Activated CD8-positive, alpha-beta memory T cell treated with anti-CD3 and anti-CD28 coated beads, Interleukin-2, amount 50 U/mL, for 24 hours (primary cell): Measurements from ENCODE around the gene EEF1AKMT3.
"Not testable (repeated sequence)": the region's sequence is repeated elsewhere in the genome, so short reads cannot be mapped to it uniquely, and the experiment has no call there.

Experiments
- DNase-seq: peaks from one replicate; pipeline ENCODE4 v3.0.0-alpha.2; 2020; ENCODE audit errors: extremely low read depth

EEF1AKMT3 gene

GRCh38 chr12:57817261-57817989 is 45.0 kb downstream of the EEF1AKMT3 start:
- no peak for DNase-seq

GRCh38 chr12:57817990-57818331 is 45.5 kb downstream of the EEF1AKMT3 start:
- DNase-seq: not testable (repeated sequence)

GRCh38 chr12:57820119-57820518 is 47.7 kb downstream of the EEF1AKMT3 start:
- not testable (repeated sequence) for DNase-seq

GRCh38 chr12:57821015-57821414 is 48.6 kb downstream of the EEF1AKMT3 start:
- DNase-seq: not testable (repeated sequence)

GRCh38 chr12:57821474-57822214 is 49.2 kb downstream of the EEF1AKMT3 start:
- DNase-seq: no peak

GRCh38 chr12:57822392-57823130 is 50.1 kb downstream of the EEF1AKMT3 start:
- DNase-seq: no peak

GRCh38 chr12:57823131-57823907 is 50.9 kb downstream of the EEF1AKMT3 start:
- DNase-seq: no peak

GRCh38 chr12:57823908-57824640 is 51.7 kb downstream of the EEF1AKMT3 start:
- DNase-seq: no peak

GRCh38 chr12:57825451-57825850 is 53.0 kb downstream of the EEF1AKMT3 start:
- no peak for DNase-seq

- no peak for DNase-seq
Observed at GRCh38 chr12:57826400-57826799, 54.0 kb downstream of the EEF1AKMT3 start.

- DNase-seq: no peak
Observed at GRCh38 chr12:57826966-57827365, 54.6 kb downstream of the EEF1AKMT3 start.

GRCh38 chr12:57829025-57829777 is 56.8 kb downstream of the EEF1AKMT3 start:
- DNase-seq: no peak

GRCh38 chr12:57830393-57830792 is 58.0 kb downstream of the EEF1AKMT3 start:
- no peak for DNase-seq
